HEK293T (cell line): ENCODE results near the gene BTBD9.

Experiments used
- ELF4 ChIP-seq: fragments of 450-650 bp; IDR thresholded peaks from 2 replicates; pipeline ENCODE4 v1.6.1; 2017; ENCODE audit warnings: antibody characterized with exemption
- FOXA1 ChIP-seq: fragments of 450-650 bp; IDR thresholded peaks from 2 replicates; pipeline ENCODE4 v1.6.1; 2016; ENCODE audit warnings: mild to moderate bottlenecking
- LEF1 ChIP-seq: fragments of 450-650 bp; IDR thresholded peaks from 2 replicates; pipeline ENCODE4 v1.6.1; 2017; ENCODE audit warnings: mild to moderate bottlenecking, borderline replicate concordance
- SP1 ChIP-seq: fragments of 450-650 bp; IDR thresholded peaks from 2 replicates; pipeline ENCODE4 v1.6.1; 2017
- SUZ12 ChIP-seq: fragments of 450-650 bp; IDR thresholded peaks from 2 replicates; pipeline ENCODE4 v1.6.1; 2016; ENCODE audit warnings: mild to moderate bottlenecking
- TARDBP ChIP-seq: fragments of 450-650 bp; IDR thresholded peaks from 2 replicates; pipeline ENCODE4 v1.6.1; 2016

GRCh38 chr6:38512211-38512610 lies 127.5 kb downstream of the BTBD9 start:
- TF ChIP-seq LEF1 (no peak), TARDBP (no peak), SUZ12 (no peak), FOXA1 (no peak), ELF4 (no peak), SP1 (no peak)
